Measurements from ENCODE around the gene BACE1-AS.

The BACE1-AS gene

GRCh38 chr11:117333917-117334316 is 42.8 kb downstream of the BACE1-AS start:
- no peak overlapping the region for H2AFZ ChIP-seq (ENCODE audit: low read length)
- no peak overlapping the region for H3K4me3 ChIP-seq (ENCODE audit: low read length)
- H3K9ac ChIP-seq (ENCODE audit: low read length): no peak overlapping the region
- H4K20me1 ChIP-seq (ENCODE audit: insufficient read depth, low read length): no peaks in the 10 kb centered on the region
- no peaks in the 10 kb centered on the region for H3K9me3 ChIP-seq (replicated peaks; ENCODE audit: insufficient read depth, low read length)
- H3K4me1 ChIP-seq (ENCODE audit: low read length): 0 out of 2 replicates have a peak, but pooled peaks cover 4% of the 10 kb centered on the region
- H3K4me2 ChIP-seq (ENCODE audit: low read depth, low read length): no peak overlapping the region
- no peak for DNase-seq
- H3K79me2 ChIP-seq (ENCODE audit: low read length): no peaks in the 10 kb centered on the region
- no peaks in the 10 kb centered on the region for H3K36me3 ChIP-seq (replicated peaks; ENCODE audit: insufficient read depth, low read length)
- H3K27ac ChIP-seq (ENCODE audit: low read length): no peak overlapping the region
- H3K9me2 ChIP-seq (replicated peaks; ENCODE audit: insufficient read depth, low read length): no peaks in the 10 kb centered on the region
- H3K27me3 ChIP-seq (replicated peaks; ENCODE audit: insufficient read depth, low read length): no peaks in the 10 kb centered on the region
- TF ChIP-seq EZH2phosphoT487 (IDR thresholded peaks at IDR 0.05; ENCODE audit: low read length): no peak
- TF ChIP-seq, protein P1, sequence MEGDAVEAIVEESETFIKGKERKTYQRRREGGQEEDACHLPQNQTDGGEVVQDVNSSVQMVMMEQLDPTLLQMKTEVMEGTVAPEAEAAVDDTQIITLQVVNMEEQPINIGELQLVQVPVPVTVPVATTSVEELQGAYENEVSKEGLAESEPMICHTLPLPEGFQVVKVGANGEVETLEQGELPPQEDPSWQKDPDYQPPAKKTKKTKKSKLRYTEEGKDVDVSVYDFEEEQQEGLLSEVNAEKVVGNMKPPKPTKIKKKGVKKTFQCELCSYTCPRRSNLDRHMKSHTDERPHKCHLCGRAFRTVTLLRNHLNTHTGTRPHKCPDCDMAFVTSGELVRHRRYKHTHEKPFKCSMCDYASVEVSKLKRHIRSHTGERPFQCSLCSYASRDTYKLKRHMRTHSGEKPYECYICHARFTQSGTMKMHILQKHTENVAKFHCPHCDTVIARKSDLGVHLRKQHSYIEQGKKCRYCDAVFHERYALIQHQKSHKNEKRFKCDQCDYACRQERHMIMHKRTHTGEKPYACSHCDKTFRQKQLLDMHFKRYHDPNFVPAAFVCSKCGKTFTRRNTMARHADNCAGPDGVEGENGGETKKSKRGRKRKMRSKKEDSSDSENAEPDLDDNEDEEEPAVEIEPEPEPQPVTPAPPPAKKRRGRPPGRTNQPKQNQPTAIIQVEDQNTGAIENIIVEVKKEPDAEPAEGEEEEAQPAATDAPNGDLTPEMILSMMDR (IDR thresholded peaks at IDR 0.05; ENCODE audit: low read length): no peak
- no peaks in the 10 kb centered on the region for H3F3A ChIP-seq (ENCODE audit: insufficient read depth, low read length)

DNA sequence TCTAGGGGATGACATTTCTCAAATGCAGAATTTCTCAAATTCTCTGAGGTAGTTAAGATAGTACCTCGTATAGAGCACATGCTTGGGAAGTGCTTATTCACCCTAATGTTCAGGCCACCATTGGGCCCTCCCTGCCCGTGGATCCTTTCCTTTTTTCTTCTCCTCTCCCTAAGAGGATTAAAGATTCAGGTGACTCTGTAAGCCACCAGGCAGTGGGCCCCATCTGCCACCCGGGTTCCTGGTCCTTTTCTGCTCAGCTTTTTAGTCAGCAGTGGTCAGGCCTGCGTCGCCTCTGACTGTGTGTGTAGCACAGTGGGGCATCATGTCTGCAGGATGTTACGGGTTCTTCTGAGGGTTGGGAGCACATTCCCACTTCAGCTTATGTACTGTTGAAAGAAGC is 43.8 kb downstream of the BACE1-AS start:
- Histone ChIP-seq H3K9me3 (replicated peaks; ENCODE audit: insufficient read depth, low read length) (no peaks in the 10 kb centered on the region), H3K4me1 (ENCODE audit: low read length) (no peaks in the 10 kb centered on the region), H2AFZ (ENCODE audit: low read length) (no peak overlapping the region), H3K27ac (ENCODE audit: low read length) (no peak overlapping the region), H3K4me2 (ENCODE audit: low read depth, low read length) (no peak overlapping the region), H3K9me2 (replicated peaks; ENCODE audit: insufficient read depth, low read length) (no peaks in the 10 kb centered on the region), H3K4me3 (ENCODE audit: low read length) (no peak overlapping the region), H3K9ac (ENCODE audit: low read length) (no peak overlapping the region), H3F3A (ENCODE audit: insufficient read depth, low read length) (no peaks in the 10 kb centered on the region), H3K27me3 (replicated peaks; ENCODE audit: insufficient read depth, low read length) (no peaks in the 10 kb centered on the region), H3K36me3 (replicated peaks; ENCODE audit: insufficient read depth, low read length) (no peaks in the 10 kb centered on the region), H4K20me1 (ENCODE audit: insufficient read depth, low read length) (no peaks in the 10 kb centered on the region), H3K79me2 (ENCODE audit: low read length) (no peaks in the 10 kb centered on the region)
- TF ChIP-seq, protein P1 (IDR thresholded peaks at IDR 0.05; ENCODE audit: low read length): no peak
- TF ChIP-seq EZH2phosphoT487 (IDR thresholded peaks at IDR 0.05; ENCODE audit: low read length): no peak
- TF ChIP-seq EZH2 (optimal IDR thresholded peaks at IDR 0.05; ENCODE audit: low read depth, low read length): no peak
- no peak for DNase-seq

DNA sequence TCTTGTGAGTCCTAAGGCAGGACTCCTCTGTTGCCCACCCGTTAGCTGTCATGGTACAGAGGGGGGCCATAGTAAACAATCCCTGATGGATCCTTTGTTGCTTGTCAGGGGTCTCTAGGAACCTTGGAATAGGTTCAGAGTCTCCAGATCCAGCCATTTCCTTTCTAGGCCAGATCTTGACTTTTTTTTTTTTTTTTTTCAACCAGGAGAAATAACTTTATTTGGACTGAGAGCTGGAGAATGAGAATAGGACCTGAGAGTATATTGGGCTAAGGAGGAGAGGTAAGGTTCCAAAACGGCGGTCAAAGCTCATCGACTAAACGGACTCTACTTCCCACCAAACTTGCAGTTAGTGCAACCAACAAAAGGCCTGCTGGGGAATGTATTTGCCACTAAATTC is 44.3 kb downstream of the BACE1-AS start:
- no peaks in the 10 kb centered on the region for H3F3A ChIP-seq (ENCODE audit: insufficient read depth, low read length)
- TF ChIP-seq EZH2phosphoT487 (IDR thresholded peaks at IDR 0.05; ENCODE audit: low read length) (no peak), EZH2 (optimal IDR thresholded peaks at IDR 0.05; ENCODE audit: low read depth, low read length) (no peak)
- TF ChIP-seq, protein P1 (IDR thresholded peaks at IDR 0.05; ENCODE audit: low read length): no peak
- no peaks in the 10 kb centered on the region for H4K20me1 ChIP-seq (ENCODE audit: insufficient read depth, low read length)
- no peak overlapping the region for H3K4me2 ChIP-seq (ENCODE audit: low read depth, low read length)
- no peak overlapping the region for H2AFZ ChIP-seq (ENCODE audit: low read length)
- DNase-seq: no peak
- H3K4me3 ChIP-seq (ENCODE audit: low read length): no peak overlapping the region
- no peaks in the 10 kb centered on the region for H3K27me3 ChIP-seq (replicated peaks; ENCODE audit: insufficient read depth, low read length)
- H3K9me3 ChIP-seq (replicated peaks; ENCODE audit: insufficient read depth, low read length): no peaks in the 10 kb centered on the region
- H3K27ac ChIP-seq (ENCODE audit: low read length): no peak overlapping the region
- H3K9ac ChIP-seq (ENCODE audit: low read length): no peak overlapping the region
- no peaks in the 10 kb centered on the region for H3K36me3 ChIP-seq (replicated peaks; ENCODE audit: insufficient read depth, low read length)
- H3K79me2 ChIP-seq (ENCODE audit: low read length): no peaks in the 10 kb centered on the region
- H3K4me1 ChIP-seq (ENCODE audit: low read length): no peaks in the 10 kb centered on the region
- no peaks in the 10 kb centered on the region for H3K9me2 ChIP-seq (replicated peaks; ENCODE audit: insufficient read depth, low read length)

Data from MM.1S (cell line).